H1 (cell line): Measurements from ENCODE around the gene KCTD16. TPM values are rescaled to one million over a fixed set of nuclear protein-coding genes. Genes with fewer than 3 reads are reported as not detected.

Experiments
- CTCF ChIA-PET: fragments of 300-600 bp; sonication (Branson Sonifier 250); formaldehyde crosslinking; loops from one replicate; lab custom pipeline; 2021; ENCODE audit not compliant: partially characterized antibody; lab: Charles Lee
- POLR2A ChIA-PET: fragments of 300-600 bp; sonication (Branson Sonifier 250); formaldehyde crosslinking; loops from one replicate; lab custom pipeline; 2021; ENCODE audit warnings: inconsistent platforms; ENCODE audit not compliant: partially characterized antibody; lab: Charles Lee
- DNase-seq, 2 experiments: peaks; one replicate each; pipeline versions ENCODE4 v3.0.0 to v3.0.0-alpha.2; 2010 to 2022; ENCODE audit warnings: low spot score in 2 of 2, low read depth in 1 of 2, mixed read lengths in 1 of 2
- FAIRE-seq: peaks from 2 replicates; lab custom pipeline; 2011; peaks lifted over from hg19 to GRCh38; lab: Jason Lieb, UNC
- H2AFZ ChIP-seq: 2 replicates; pipeline ENCODE4 v1.8.1; 2012; ENCODE audit warnings: low read length, inconsistent platforms
- H2AK5ac ChIP-seq: 2 replicates; pipeline ENCODE4 v1.6.1; 2013; ENCODE audit warnings: low read depth, low read length
- H2BK120ac ChIP-seq: replicated peaks from 2 replicates; pipeline ENCODE3; 2013; ENCODE audit warnings: low read depth, low read length, inconsistent platforms
- H2BK12ac ChIP-seq: 2 replicates; pipeline ENCODE4 v1.6.1; 2013; ENCODE audit warnings: low read depth, low read length
- H2BK15ac ChIP-seq: 2 replicates; pipeline ENCODE4 v1.6.1; 2013; ENCODE audit warnings: low read length
- H2BK20ac ChIP-seq: 2 replicates; pipeline ENCODE4 v1.6.1; 2013; ENCODE audit warnings: low read length
- H2BK5ac ChIP-seq: 2 replicates; pipeline ENCODE4 v1.6.1; 2013; ENCODE audit warnings: low read depth, low read length
- H3K14ac ChIP-seq: 2 replicates; pipeline ENCODE4 v1.6.1; 2013; ENCODE audit warnings: inconsistent platforms; ENCODE audit not compliant: insufficient read length
- H3K18ac ChIP-seq: 2 replicates; pipeline ENCODE4 v1.6.1; 2013; ENCODE audit warnings: low read length; ENCODE audit errors: extremely low read depth
- H3K23ac ChIP-seq: 2 replicates; pipeline ENCODE4 v1.6.1; 2013; ENCODE audit warnings: inconsistent platforms; ENCODE audit not compliant: insufficient read length
- H3K23me2 ChIP-seq: 2 replicates; pipeline ENCODE4 v1.6.1; 2013; ENCODE audit warnings: low read depth, low read length
- H3K27ac ChIP-seq: 2 replicates; pipeline ENCODE4 v1.6.1; 2011; ENCODE audit warnings: low read depth, low read length, inconsistent platforms
- H3K27me3 ChIP-seq, 4 experiments: replicated peaks in 1 of 4; 1 replicate in 1 of 4; 2 replicates in 3 of 4; pipeline versions ENCODE4 v1.6.1 to v1.8.1; 2011 to 2013; ENCODE audit warnings: low read length in 3 of 4, mild to moderate bottlenecking in 3 of 4, inconsistent platforms in 2 of 4, mixed read lengths in 2 of 4, moderate library complexity in 1 of 4; ENCODE audit not compliant: control insufficient read depth in 3 of 4, insufficient read depth in 3 of 4; ENCODE audit errors: extremely low read depth in 1 of 4
- H3K36me3 ChIP-seq, 4 experiments: 2 replicates each; pipeline versions ENCODE4 v1.6.1 to v1.8.1; 2011 to 2013; ENCODE audit warnings: mild to moderate bottlenecking in 4 of 4, low read length in 3 of 4, moderate library complexity in 2 of 4, control low read depth in 1 of 4, inconsistent platforms in 1 of 4; ENCODE audit not compliant: insufficient read depth in 4 of 4, control insufficient read depth in 2 of 4
- H3K4ac ChIP-seq: replicated peaks from 2 replicates; pipeline ENCODE3; 2013; ENCODE audit warnings: low read length, low read depth, mixed read lengths, inconsistent platforms; ENCODE audit not compliant: insufficient read length
- H3K4me1 ChIP-seq, 4 experiments: replicated peaks in 1 of 4; 1 replicate in 1 of 4; 2 replicates in 3 of 4; pipeline versions ENCODE4 v1.6.1 to v1.8.1; 2011 to 2013; ENCODE audit warnings: low read length in 3 of 4, inconsistent platforms in 2 of 4, mixed read lengths in 1 of 4; ENCODE audit not compliant: insufficient read depth in 4 of 4, control insufficient read depth in 3 of 4
- H3K4me2 ChIP-seq, 2 experiments: 2 replicates each; pipeline versions ENCODE4 v1.6.1 to v1.8.1; 2011 to 2013; ENCODE audit warnings: low read depth in 2 of 2, low read length in 2 of 2, control low read depth in 1 of 2, inconsistent platforms in 1 of 2, mild to moderate bottlenecking in 1 of 2; ENCODE audit not compliant: insufficient read depth in 1 of 2
- H3K4me3 ChIP-seq, 4 experiments: fragments of 200-600, 300-600 bp in 1 of 4; sonication (generic), shearing (Covaris generic), sonication (Bioruptor Twin) in 1 of 4; 2 replicates each; pipeline versions ENCODE4 v1.5.1 to v1.8.1; 2011 to 2016; ENCODE audit warnings: low read length in 4 of 4, low read depth in 3 of 4, control low read depth in 2 of 4, inconsistent platforms in 2 of 4, mild to moderate bottlenecking in 2 of 4, mixed read lengths in 1 of 4, moderate library complexity in 1 of 4; ENCODE audit not compliant: insufficient read depth in 2 of 4; ENCODE audit errors: extremely low read depth in 1 of 4
- H3K56ac ChIP-seq: replicated peaks from 2 replicates; pipeline ENCODE3; 2013; ENCODE audit warnings: low read depth, mild to moderate bottlenecking, mixed read lengths, low read length, inconsistent platforms; ENCODE audit not compliant: insufficient read length
- H3K79me1 ChIP-seq: 2 replicates; pipeline ENCODE4 v1.6.1; 2013; ENCODE audit warnings: low read depth, low read length, control low read depth
- H3K79me2 ChIP-seq, 2 experiments: 2 replicates each; pipeline versions ENCODE4 v1.6.1 to v1.8.1; 2012 to 2013; ENCODE audit warnings: low read length in 2 of 2, mild to moderate bottlenecking in 2 of 2, inconsistent platforms in 1 of 2; ENCODE audit not compliant: insufficient read depth in 2 of 2, control insufficient read depth in 1 of 2
- H3K9ac ChIP-seq, 4 experiments: replicated peaks in 1 of 4; 1 replicate in 1 of 4; 2 replicates in 3 of 4; pipeline versions ENCODE4 v1.6.1 to v1.8.1; 2011 to 2013; ENCODE audit warnings: low read depth in 3 of 4, low read length in 3 of 4, control low read depth in 2 of 4, mild to moderate bottlenecking in 2 of 4, moderate library complexity in 2 of 4, inconsistent platforms in 1 of 4; ENCODE audit errors: extremely low read depth in 1 of 4
- H3K9me3 ChIP-seq, 2 experiments: 2 replicates each; pipeline versions ENCODE4 v1.6.1 to v1.8.1; 2012 to 2013; ENCODE audit warnings: mild to moderate bottlenecking in 2 of 2, moderate library complexity in 2 of 2, control low read depth in 1 of 2, inconsistent platforms in 1 of 2, low read depth in 1 of 2, low read length in 1 of 2, mixed read lengths in 1 of 2; ENCODE audit not compliant: insufficient read depth in 2 of 2
- H4K20me1 ChIP-seq, 2 experiments: replicated peaks in 1 of 2; 2 replicates each; pipeline versions ENCODE3 to v1.8.1; 2011 to 2013; ENCODE audit warnings: inconsistent platforms in 2 of 2, low read length in 2 of 2, mild to moderate bottlenecking in 1 of 2; ENCODE audit not compliant: insufficient read depth in 2 of 2, control insufficient read depth in 1 of 2
- H4K5ac ChIP-seq: 2 replicates; pipeline ENCODE4 v1.6.1; 2013; ENCODE audit warnings: low read length, low read depth, mixed read lengths, inconsistent platforms; ENCODE audit not compliant: insufficient read length
- H4K8ac ChIP-seq: 2 replicates; pipeline ENCODE4 v1.8.0; 2013; ENCODE audit warnings: mild to moderate bottlenecking, moderate library complexity, low read length, inconsistent platforms; ENCODE audit not compliant: insufficient read depth; ENCODE audit errors: extremely low read depth
- H4K91ac ChIP-seq: replicated peaks from 2 replicates; pipeline ENCODE3; 2013; ENCODE audit warnings: low read length, mixed read lengths, inconsistent platforms; ENCODE audit not compliant: insufficient read length
- BRCA1 ChIP-seq: IDR thresholded peaks from 2 replicates; pipeline ENCODE4 v1.6.1; 2012; ENCODE audit warnings: low read depth, low read length, improper control_type of control experiment
- CBX8 ChIP-seq: fragments of 300-800, 300-1000 bp; sonication (generic); IDR thresholded peaks from 2 replicates; pipeline ENCODE4 v1.7.1; 2016; ENCODE audit warnings: low read depth, low read length, borderline replicate concordance
- EGR1 ChIP-seq: IDR thresholded peaks from 2 replicates; pipeline ENCODE4 v1.6.1; 2011; ENCODE audit warnings: low read depth, low read length, borderline replicate concordance
- GABPA ChIP-seq: IDR thresholded peaks from 2 replicates; pipeline ENCODE4 v1.6.1; 2011; ENCODE audit warnings: mild to moderate bottlenecking, low read length, moderate library complexity, borderline replicate concordance; ENCODE audit not compliant: insufficient read depth
- HDAC2 ChIP-seq, 2 experiments: fragments of 300-600 bp in 1 of 2; sonication (generic) in 1 of 2; IDR thresholded peaks; 2 replicates each; pipeline ENCODE4 v1.6.1; 2011 to 2012; ENCODE audit warnings: low read depth in 2 of 2, low read length in 2 of 2, mild to moderate bottlenecking in 2 of 2, moderate library complexity in 2 of 2, borderline replicate concordance in 1 of 2, inconsistent platforms in 1 of 2
- KDM1A ChIP-seq: fragments of 200-600, 300-600 bp; sonication (generic); IDR thresholded peaks from 2 replicates; pipeline ENCODE4 v1.7.1; 2016; ENCODE audit warnings: mild to moderate bottlenecking, low read length, borderline replicate concordance
- POLR2A ChIP-seq, 2 experiments: IDR thresholded peaks; 1 replicate in 1 of 2; 2 replicates in 1 of 2; pipeline ENCODE4 v1.6.1; 2011; ENCODE audit warnings: low read depth in 2 of 2, low read length in 2 of 2, mild to moderate bottlenecking in 2 of 2; ENCODE audit errors: control extremely low read depth in 1 of 2
- RXRA ChIP-seq: IDR thresholded peaks from 2 replicates; pipeline ENCODE4 v1.6.1; 2011; ENCODE audit warnings: low read depth, mild to moderate bottlenecking, low read length, moderate library complexity; ENCODE audit not compliant: insufficient read depth
- SIN3A ChIP-seq, 2 experiments: IDR thresholded peaks in 1 of 2; conservative IDR thresholded peaks in 1 of 2; 2 replicates each; pipeline ENCODE4 v1.6.1; 2011 to 2012; ENCODE audit warnings: low read length in 2 of 2, improper control_type of control experiment in 1 of 2, low read depth in 1 of 2, mild to moderate bottlenecking in 1 of 2
- SIRT6 ChIP-seq: IDR thresholded peaks from one replicate; pipeline ENCODE4 v1.7.1; 2012; ENCODE audit warnings: low read length, inconsistent platforms
- SP1 ChIP-seq: IDR thresholded peaks from 2 replicates; pipeline ENCODE4 v1.6.1; 2011; ENCODE audit warnings: low read depth, low read length
- WGBS, 2 experiments: shearing (Covaris generic) in 1 of 2; methylation state at CpG; one replicate each; pipeline versions ENCODE4 v1.1.6 to v1.1.7; 2013 to 2015; ENCODE audit warnings: low lambda C conversion rate in 2 of 2, mixed read lengths in 2 of 2, inconsistent platforms in 1 of 2, low coverage in 1 of 2, missing lambda C conversion rate in 1 of 2; ENCODE audit not compliant: insufficient replicate concordance in 2 of 2, insufficient coverage in 1 of 2, insufficient read length in 1 of 2; ENCODE audit errors: extremely low coverage in 1 of 2, missing lambda C conversion rate in 1 of 2; 5-methylcytosine and 5-hydroxymethylcytosine counted together
- polyA plus RNA-seq, 7 experiments: library from polyadenylated mRNA; depleted of rRNA in 3 of 7; stranded (reverse) in 5 of 7; unstranded in 2 of 7; fragments of >200 nt in 5 of 7; fragments of 200-250 nt in 2 of 7; gene quantifications; 1 replicate in 5 of 7; 2 replicates in 1 of 7; 4 replicates in 1 of 7; pipeline versions ENCODE4 v1.2.1 to v1.2.3, GENCODE V29; 2011 to 2013; ENCODE audit warnings: missing spikeins in 2 of 7, mixed read lengths in 2 of 7
- total RNA-seq: library from RNA; stranded (reverse); fragmentation: NEBNext Ultra II Directional; extraction: Animal tissue kit (Norgen Biotek cat#: 25700); gene quantifications from 2 replicates; pipeline ENCODE4 v1.2.1, GENCODE V29; 2021

The KCTD16 gene
- total and polyA plus RNA-seq, 2 of the 8 experiments (the other 6 are each of a cell fraction or from before 2014, with no cell fraction given) = 0.03 to 0.24 TPM

GRCh38 chr5:144395704-144396103 is 225.0 kb downstream of the KCTD16 start:
- Histone ChIP-seq H3K27ac (no peak overlapping the region), H3K14ac (no peak overlapping the region), H4K20me1 (no peaks in the 10 kb centered on the region), H3K4me2 (no peak overlapping the region), H3K79me2 (no peaks in the 10 kb centered on the region), H3K18ac (no peak overlapping the region), H2BK12ac (no peak overlapping the region), H3K4me1 (no peaks in the 10 kb centered on the region), H4K8ac (no peak overlapping the region), H3K36me3 (no peaks in the 10 kb centered on the region), H2AK5ac (no peak overlapping the region), H3K23me2 (no peaks in the 10 kb centered on the region), H3K79me1 (no peaks in the 10 kb centered on the region), H3K9me3 (no peaks in the 10 kb centered on the region), H3K9ac (no peak overlapping the region), H3K27me3 (no peaks in the 10 kb centered on the region), H4K91ac (no peak overlapping the region), H2BK5ac (no peak overlapping the region), H3K23ac (no peak overlapping the region), H2AFZ (no peak overlapping the region), H3K4ac (no peak overlapping the region), H2BK15ac (no peak overlapping the region), H4K5ac (no peak overlapping the region), H3K56ac (no peak overlapping the region), H2BK120ac (no peak overlapping the region), H2BK20ac (no peak overlapping the region), H3K4me3 (no peak overlapping the region)
- 100% methylated on average over 1 of the region's 1 CpG; no CpG with 5 or more reads in 1 of the 2 experiments for WGBS, 2 experiments
- POLR2A ChIA-PET = no interaction called here
- CTCF ChIA-PET = interaction anchor here (1.0 to 1.7 kb wide), 2 partner anchors 9 to 63 kb away, joined by 6 read pairs; no protein-coding TSS in a partner anchor
- FAIRE-seq (no peak), DNase-seq (no peak)
- TF ChIP-seq SIN3A (conservative IDR thresholded peaks at IDR 0.05 in 1 of 2, IDR thresholded peaks at IDR 0.05 in 1 of 2; ENCODE audit: low read depth in 1 of 2, low read length in 2 of 2) = no peak
- no peak for TF ChIP-seq RXRA
- TF ChIP-seq POLR2A (IDR thresholded peaks at IDR 0.05; ENCODE audit: control extremely low read depth in 1 of 2, low read depth in 2 of 2, low read length in 2 of 2) = no peak
- TF ChIP-seq HDAC2 (IDR thresholded peaks at IDR 0.05; ENCODE audit: borderline replicate concordance in 1 of 2, low read depth in 2 of 2, low read length in 2 of 2) = no peak
- TF ChIP-seq BRCA1 = no peak
- TF ChIP-seq KDM1A = no peak
- no peak for TF ChIP-seq SIRT6
- TF ChIP-seq SP1 = no peak
- TF ChIP-seq CBX8 = no peak
- TF ChIP-seq EGR1 = no peak
- TF ChIP-seq GABPA = no peak
